LoVo (cell line): ENCODE data around the gene MGAT5B.
A peak's percentile ranks its signal among the peaks of the same experiment; 100 is the strongest.
"Not testable (repeated sequence)": the region's sequence is repeated elsewhere in the genome, so short reads cannot be mapped to it uniquely, and the experiment has no call there.

Experiments used
- DNase-seq: peaks from one replicate; pipeline ENCODE4 v3.0.0-alpha.2; 2016; ENCODE audit warnings: low spot score

The MGAT5B gene

GRCh38 chr17:76848670-76849069 lies 19.5 kb upstream of the MGAT5B start:
- DNase-seq, result no peak

- DNase-seq, result not testable (repeated sequence)
Measured at GRCh38 chr17:76849160-76849559, 19.0 kb upstream of the MGAT5B start.

- DNase-seq, result no peak
Measured at GRCh38 chr17:76852843-76853242, 15.4 kb upstream of the MGAT5B start.

GRCh38 chr17:76855105-76855504 lies 13.1 kb upstream of the MGAT5B start:
- no peak for DNase-seq

- DNase-seq, result no peak
Measured at GRCh38 chr17:76862079-76862478, 6.1 kb upstream of the MGAT5B start.

- no peak for DNase-seq
Measured at GRCh38 chr17:76862494-76862893, 5.7 kb upstream of the MGAT5B start.

GRCh38 chr17:76864024-76864423 lies 4.2 kb upstream of the MGAT5B start:
- DNase-seq, result no peak

- peak; percentile 24 for DNase-seq
Measured at GRCh38 chr17:76865174-76865573, 3.0 kb upstream of the MGAT5B start.

- DNase-seq, result no peak
Measured at GRCh38 chr17:76866203-76866602, 2.0 kb upstream of the MGAT5B start.

- DNase-seq, result no peak
Measured at GRCh38 chr17:76866774-76867577, 1.2 kb upstream of the MGAT5B start.

- no peak for DNase-seq
Measured at GRCh38 chr17:76867578-76868175, 527 bp upstream of the MGAT5B start.

GRCh38 chr17:76868669-76869495 lies 678 bp downstream of the MGAT5B start:
- DNase-seq, result no peak

- no peak for DNase-seq
Measured at GRCh38 chr17:76869496-76870376, 1.5 kb downstream of the MGAT5B start.

GRCh38 chr17:76870377-76870714 lies 2.1 kb downstream of the MGAT5B start:
- DNase-seq, result no peak

- DNase-seq, result no peak
Measured at GRCh38 chr17:76871668-76872067, 3.5 kb downstream of the MGAT5B start.

GRCh38 chr17:76872221-76872873 lies 4.1 kb downstream of the MGAT5B start:
- peak; percentile 49 for DNase-seq

GRCh38 chr17:76872874-76873221 lies 4.6 kb downstream of the MGAT5B start:
- no peak for DNase-seq

- no peak for DNase-seq
Measured at GRCh38 chr17:76873856-76874255, 5.7 kb downstream of the MGAT5B start.

GRCh38 chr17:76877437-76877836 lies 9.2 kb downstream of the MGAT5B start:
- no peak for DNase-seq

GRCh38 chr17:76878568-76878967 lies 10.4 kb downstream of the MGAT5B start:
- DNase-seq, result no peak

GRCh38 chr17:76879254-76879653 lies 11.1 kb downstream of the MGAT5B start:
- DNase-seq, result no peak

GRCh38 chr17:76879691-76880090 lies 11.5 kb downstream of the MGAT5B start:
- no peak for DNase-seq
